SK-N-SH (cell line): ENCODE measurements around the gene PYGB.

Source experiments
- CTCF ChIP-seq: fragments of 200-600 bp; sonication (generic); IDR thresholded peaks from 2 replicates; pipeline ENCODE4 v1.6.1; 2017; ENCODE audit warnings: antibody characterized with exemption, mild to moderate bottlenecking, moderate library complexity
- EP300 ChIP-seq, 2 experiments: IDR thresholded peaks; 2 replicates each; pipeline versions ENCODE4 v1.4.0 to v1.6.1; 2012; ENCODE audit warnings: borderline replicate concordance in 1 of 2, low read depth in 1 of 2, low read length in 1 of 2
- FOSL2 ChIP-seq: IDR thresholded peaks from 2 replicates; pipeline ENCODE4 v1.4.0; 2012; ENCODE audit warnings: low read depth, mild to moderate bottlenecking, moderate library complexity, borderline replicate concordance
- FOXM1 ChIP-seq: IDR thresholded peaks from 2 replicates; pipeline ENCODE4 v1.4.0; 2012; ENCODE audit warnings: low read depth, mild to moderate bottlenecking
- JUND ChIP-seq: IDR thresholded peaks from 2 replicates; pipeline ENCODE4 v1.4.0; 2012
- NFIC ChIP-seq: IDR thresholded peaks from 2 replicates; pipeline ENCODE4 v1.4.0; 2012; ENCODE audit warnings: borderline replicate concordance
- POLR2AphosphoS5 ChIP-seq: IDR thresholded peaks from 2 replicates; pipeline ENCODE4 v1.6.1; 2012; ENCODE audit warnings: low read depth, low read length
- RAD21 ChIP-seq: IDR thresholded peaks from 2 replicates; pipeline ENCODE4 v1.6.1; 2012; ENCODE audit warnings: mild to moderate bottlenecking, low read length
- SIN3A ChIP-seq: IDR thresholded peaks from 2 replicates; pipeline ENCODE4 v1.6.1; 2012; ENCODE audit warnings: low read depth, mild to moderate bottlenecking, low read length, moderate library complexity, borderline replicate concordance
- TAF1 ChIP-seq: IDR thresholded peaks from 2 replicates; pipeline ENCODE4 v1.6.1; 2012; ENCODE audit warnings: low read depth, mild to moderate bottlenecking, low read length, moderate library complexity, borderline replicate concordance
- TF ChIP-seq, protein P1 (sequence below): IDR thresholded peaks from 2 replicates; pipeline ENCODE4 v1.6.1; 2012; ENCODE audit warnings: mild to moderate bottlenecking, low read depth, low read length, moderate library complexity
- TF ChIP-seq, protein P2 (sequence below): IDR thresholded peaks from 2 replicates; pipeline ENCODE4 v1.4.0; 2012; ENCODE audit warnings: low read depth, borderline replicate concordance
- TF ChIP-seq, protein P3 (sequence below): IDR thresholded peaks from 2 replicates; pipeline ENCODE4; 2012

DNA sequence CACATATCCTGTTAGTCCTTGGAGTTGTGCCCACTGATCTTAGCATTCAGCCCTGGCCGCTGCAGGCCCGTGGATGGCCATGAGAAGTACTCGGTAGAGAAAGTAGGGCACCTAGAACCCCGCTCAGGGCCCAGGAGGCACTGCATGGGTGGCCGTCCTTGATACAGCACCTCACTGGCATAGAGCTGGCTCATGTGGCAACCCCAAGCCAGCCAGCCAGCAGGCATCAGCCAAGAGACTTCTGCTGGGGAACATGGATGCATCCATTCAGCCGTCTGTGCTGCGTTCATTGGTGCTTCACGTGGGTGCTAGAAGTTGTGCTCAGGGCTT, 10.6 kb downstream of the PYGB start:
- TF ChIP-seq CTCF (no peak), NFIC (no peak), FOSL2 (no peak), JUND (no peak), SIN3A (no peak), POLR2AphosphoS5 (no peak), RAD21 (no peak), EP300 (IDR thresholded peaks at IDR 0.05; ENCODE audit: borderline replicate concordance in 1 of 2, low read depth in 1 of 2, low read length in 1 of 2) (no peak), TAF1 (no peak), FOXM1 (no peak)
- TF ChIP-seq, protein P1, sequence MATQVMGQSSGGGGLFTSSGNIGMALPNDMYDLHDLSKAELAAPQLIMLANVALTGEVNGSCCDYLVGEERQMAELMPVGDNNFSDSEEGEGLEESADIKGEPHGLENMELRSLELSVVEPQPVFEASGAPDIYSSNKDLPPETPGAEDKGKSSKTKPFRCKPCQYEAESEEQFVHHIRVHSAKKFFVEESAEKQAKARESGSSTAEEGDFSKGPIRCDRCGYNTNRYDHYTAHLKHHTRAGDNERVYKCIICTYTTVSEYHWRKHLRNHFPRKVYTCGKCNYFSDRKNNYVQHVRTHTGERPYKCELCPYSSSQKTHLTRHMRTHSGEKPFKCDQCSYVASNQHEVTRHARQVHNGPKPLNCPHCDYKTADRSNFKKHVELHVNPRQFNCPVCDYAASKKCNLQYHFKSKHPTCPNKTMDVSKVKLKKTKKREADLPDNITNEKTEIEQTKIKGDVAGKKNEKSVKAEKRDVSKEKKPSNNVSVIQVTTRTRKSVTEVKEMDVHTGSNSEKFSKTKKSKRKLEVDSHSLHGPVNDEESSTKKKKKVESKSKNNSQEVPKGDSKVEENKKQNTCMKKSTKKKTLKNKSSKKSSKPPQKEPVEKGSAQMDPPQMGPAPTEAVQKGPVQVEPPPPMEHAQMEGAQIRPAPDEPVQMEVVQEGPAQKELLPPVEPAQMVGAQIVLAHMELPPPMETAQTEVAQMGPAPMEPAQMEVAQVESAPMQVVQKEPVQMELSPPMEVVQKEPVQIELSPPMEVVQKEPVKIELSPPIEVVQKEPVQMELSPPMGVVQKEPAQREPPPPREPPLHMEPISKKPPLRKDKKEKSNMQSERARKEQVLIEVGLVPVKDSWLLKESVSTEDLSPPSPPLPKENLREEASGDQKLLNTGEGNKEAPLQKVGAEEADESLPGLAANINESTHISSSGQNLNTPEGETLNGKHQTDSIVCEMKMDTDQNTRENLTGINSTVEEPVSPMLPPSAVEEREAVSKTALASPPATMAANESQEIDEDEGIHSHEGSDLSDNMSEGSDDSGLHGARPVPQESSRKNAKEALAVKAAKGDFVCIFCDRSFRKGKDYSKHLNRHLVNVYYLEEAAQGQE = no peak
- TF ChIP-seq, protein P2, sequence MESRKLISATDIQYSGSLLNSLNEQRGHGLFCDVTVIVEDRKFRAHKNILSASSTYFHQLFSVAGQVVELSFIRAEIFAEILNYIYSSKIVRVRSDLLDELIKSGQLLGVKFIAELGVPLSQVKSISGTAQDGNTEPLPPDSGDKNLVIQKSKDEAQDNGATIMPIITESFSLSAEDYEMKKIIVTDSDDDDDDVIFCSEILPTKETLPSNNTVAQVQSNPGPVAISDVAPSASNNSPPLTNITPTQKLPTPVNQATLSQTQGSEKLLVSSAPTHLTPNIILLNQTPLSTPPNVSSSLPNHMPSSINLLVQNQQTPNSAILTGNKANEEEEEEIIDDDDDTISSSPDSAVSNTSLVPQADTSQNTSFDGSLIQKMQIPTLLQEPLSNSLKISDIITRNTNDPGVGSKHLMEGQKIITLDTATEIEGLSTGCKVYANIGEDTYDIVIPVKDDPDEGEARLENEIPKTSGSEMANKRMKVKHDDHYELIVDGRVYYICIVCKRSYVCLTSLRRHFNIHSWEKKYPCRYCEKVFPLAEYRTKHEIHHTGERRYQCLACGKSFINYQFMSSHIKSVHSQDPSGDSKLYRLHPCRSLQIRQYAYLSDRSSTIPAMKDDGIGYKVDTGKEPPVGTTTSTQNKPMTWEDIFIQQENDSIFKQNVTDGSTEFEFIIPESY = no peak
- TF ChIP-seq, protein P3, sequence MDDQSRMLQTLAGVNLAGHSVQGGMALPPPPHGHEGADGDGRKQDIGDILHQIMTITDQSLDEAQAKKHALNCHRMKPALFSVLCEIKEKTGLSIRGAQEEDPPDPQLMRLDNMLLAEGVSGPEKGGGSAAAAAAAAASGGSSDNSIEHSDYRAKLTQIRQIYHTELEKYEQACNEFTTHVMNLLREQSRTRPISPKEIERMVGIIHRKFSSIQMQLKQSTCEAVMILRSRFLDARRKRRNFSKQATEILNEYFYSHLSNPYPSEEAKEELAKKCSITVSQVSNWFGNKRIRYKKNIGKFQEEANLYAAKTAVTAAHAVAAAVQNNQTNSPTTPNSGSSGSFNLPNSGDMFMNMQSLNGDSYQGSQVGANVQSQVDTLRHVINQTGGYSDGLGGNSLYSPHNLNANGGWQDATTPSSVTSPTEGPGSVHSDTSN = no peak
